DOHH2 (cell line): ENCODE data around the gene ASB7.

Experiments used
- H3F3A ChIP-seq: fragments of 200-600 bp; sonication (generic), shearing (Covaris generic); 2 replicates; pipeline ENCODE4 v1.6.0; 2016; ENCODE audit warnings: antibody characterized with exemption, mild to moderate bottlenecking; ENCODE audit not compliant: control insufficient read depth, insufficient read depth
- H3K27ac ChIP-seq: fragments of 200-600 bp; sonication (generic); 2 replicates; pipeline ENCODE4 v1.5.1; 2014; ENCODE audit warnings: low read depth, mild to moderate bottlenecking, low read length, moderate library complexity
- H3K27me3 ChIP-seq: fragments of 200-600 bp; sonication (generic); 2 replicates; pipeline ENCODE4 v1.6.1; 2014; ENCODE audit warnings: mild to moderate bottlenecking, low read length, mixed read lengths; ENCODE audit not compliant: control insufficient read depth
- H3K36me3 ChIP-seq: fragments of 200-600 bp; sonication (generic); 2 replicates; pipeline ENCODE4 v1.6.1; 2014; ENCODE audit warnings: mild to moderate bottlenecking, low read length, moderate library complexity, mixed read lengths; ENCODE audit not compliant: control insufficient read depth
- H3K4me1 ChIP-seq: fragments of 200-600 bp; sonication (generic); 2 replicates; pipeline ENCODE4 v1.6.1; 2014; ENCODE audit warnings: mild to moderate bottlenecking, low read length, mixed read lengths; ENCODE audit not compliant: control insufficient read depth
- H3K4me2 ChIP-seq: fragments of 200-600 bp; sonication (generic); 2 replicates; pipeline ENCODE4 v1.6.0; 2014; ENCODE audit warnings: mild to moderate bottlenecking, low read length, moderate library complexity
- H3K4me3 ChIP-seq: fragments of 200-600 bp; sonication (generic); 2 replicates; pipeline ENCODE4 v1.5.1; 2014; ENCODE audit warnings: mild to moderate bottlenecking, low read length, mixed read lengths
- H3K79me2 ChIP-seq: fragments of 200-600 bp; sonication (generic); 2 replicates; pipeline ENCODE4 v1.6.1; 2014; ENCODE audit warnings: mild to moderate bottlenecking, low read length, mixed read lengths; ENCODE audit not compliant: control insufficient read depth
- H3K9me2 ChIP-seq: fragments of 200-600 bp; sonication (generic); replicated peaks from 2 replicates; pipeline ENCODE4 v1.6.1; 2014; ENCODE audit warnings: mild to moderate bottlenecking, low read length, mixed read lengths; ENCODE audit not compliant: control insufficient read depth
- H3K9me3 ChIP-seq: fragments of 200-600 bp; sonication (generic); 2 replicates; pipeline ENCODE4 v1.6.1; 2014; ENCODE audit warnings: antibody characterized with exemption, low read length, mixed read lengths; ENCODE audit not compliant: control insufficient read depth, insufficient read depth
- H4K20me1 ChIP-seq: fragments of 200-600 bp; sonication (generic); 2 replicates; pipeline ENCODE4 v1.6.0; 2014; ENCODE audit warnings: low read depth, mild to moderate bottlenecking, antibody characterized with exemption, low read length, moderate library complexity; ENCODE audit not compliant: control insufficient read depth, insufficient read depth
- EZH2phosphoT487 ChIP-seq: fragments of 200-600 bp; sonication (generic); IDR thresholded peaks from 2 replicates; pipeline ENCODE4 v1.6.1; 2017; ENCODE audit warnings: borderline replicate concordance, mild to moderate bottlenecking, antibody characterized with exemption, low read length, moderate library complexity, mixed read lengths
- TF ChIP-seq, protein P1 (sequence below): fragments of 200-600 bp; sonication (generic); IDR thresholded peaks from one replicate; pipeline ENCODE4 v1.5.1; 2014; ENCODE audit warnings: antibody characterized with exemption, mild to moderate bottlenecking, low read depth, low read length; ENCODE audit not compliant: poor library complexity, severe bottlenecking

ASB7 gene

DNA sequence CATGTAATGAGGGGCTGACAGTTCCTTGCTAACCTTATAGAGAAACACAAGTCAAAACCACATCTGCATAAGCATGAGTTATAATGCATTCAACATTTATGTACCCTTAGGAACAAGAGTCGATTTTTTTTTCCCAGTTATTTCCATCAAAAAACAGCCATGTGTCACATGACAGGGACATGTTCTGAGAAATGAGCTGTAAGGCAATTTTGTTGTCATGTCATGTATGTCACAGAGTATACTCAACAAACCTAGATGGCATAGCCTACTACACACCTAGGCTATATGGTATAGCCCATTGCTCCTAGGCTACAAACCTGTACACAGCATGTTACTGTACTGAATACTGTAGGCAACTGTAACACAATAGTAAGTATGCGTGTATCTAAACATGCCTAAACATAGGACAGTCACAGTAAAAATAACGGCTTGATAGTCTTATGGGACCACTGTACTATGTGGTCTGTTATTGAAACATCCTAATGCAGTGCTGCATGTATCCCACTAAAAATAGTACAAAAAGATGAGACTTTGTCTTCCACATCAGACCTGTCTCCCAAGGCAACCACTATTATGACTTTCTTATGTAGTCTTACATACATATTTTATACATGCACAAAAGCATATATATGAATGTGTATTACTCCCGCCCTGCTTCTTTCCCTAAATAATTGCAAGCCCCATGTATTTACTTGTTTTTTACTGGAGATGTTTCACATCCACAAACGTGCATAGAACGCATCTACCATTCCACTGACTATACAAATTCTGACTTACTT is 35.4 kb upstream of the ASB7 start:
- Histone ChIP-seq H3F3A (no peaks in the 10 kb centered on the region), H3K4me2 (no peak overlapping the region), H3K27ac (no peak overlapping the region), H3K36me3 (peaks cover 24% of the 10 kb centered on the region), H3K9me3 (no peaks in the 10 kb centered on the region), H3K4me1 (no peaks in the 10 kb centered on the region), H4K20me1 (no peaks in the 10 kb centered on the region), H3K27me3 (no peaks in the 10 kb centered on the region), H3K4me3 (no peak overlapping the region), H3K9me2 (no peaks in the 10 kb centered on the region), H3K79me2 (no peaks in the 10 kb centered on the region)
- TF ChIP-seq EZH2phosphoT487, result no peak
- TF ChIP-seq, protein P1, sequence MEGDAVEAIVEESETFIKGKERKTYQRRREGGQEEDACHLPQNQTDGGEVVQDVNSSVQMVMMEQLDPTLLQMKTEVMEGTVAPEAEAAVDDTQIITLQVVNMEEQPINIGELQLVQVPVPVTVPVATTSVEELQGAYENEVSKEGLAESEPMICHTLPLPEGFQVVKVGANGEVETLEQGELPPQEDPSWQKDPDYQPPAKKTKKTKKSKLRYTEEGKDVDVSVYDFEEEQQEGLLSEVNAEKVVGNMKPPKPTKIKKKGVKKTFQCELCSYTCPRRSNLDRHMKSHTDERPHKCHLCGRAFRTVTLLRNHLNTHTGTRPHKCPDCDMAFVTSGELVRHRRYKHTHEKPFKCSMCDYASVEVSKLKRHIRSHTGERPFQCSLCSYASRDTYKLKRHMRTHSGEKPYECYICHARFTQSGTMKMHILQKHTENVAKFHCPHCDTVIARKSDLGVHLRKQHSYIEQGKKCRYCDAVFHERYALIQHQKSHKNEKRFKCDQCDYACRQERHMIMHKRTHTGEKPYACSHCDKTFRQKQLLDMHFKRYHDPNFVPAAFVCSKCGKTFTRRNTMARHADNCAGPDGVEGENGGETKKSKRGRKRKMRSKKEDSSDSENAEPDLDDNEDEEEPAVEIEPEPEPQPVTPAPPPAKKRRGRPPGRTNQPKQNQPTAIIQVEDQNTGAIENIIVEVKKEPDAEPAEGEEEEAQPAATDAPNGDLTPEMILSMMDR, result no peak

DNA sequence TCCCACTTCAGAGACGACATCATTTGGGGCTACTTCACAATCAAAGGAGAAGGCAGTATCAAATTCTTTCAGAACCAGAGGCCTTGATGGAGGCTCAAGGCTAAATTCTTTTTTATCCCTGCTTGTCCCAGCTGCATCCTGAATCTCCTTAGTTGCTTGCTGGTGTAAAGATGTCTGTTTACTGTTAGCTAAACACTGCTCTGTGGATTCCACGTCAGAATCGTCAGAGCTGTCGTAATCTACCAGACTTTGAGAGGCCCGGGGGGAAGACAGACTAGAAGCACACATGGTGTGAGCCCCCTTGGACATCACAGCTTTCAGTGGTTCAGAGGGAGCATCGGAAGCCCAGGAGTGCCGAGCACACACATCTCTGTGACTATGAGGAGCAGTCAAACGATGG is 33.0 kb upstream of the ASB7 start:
- TF ChIP-seq EZH2phosphoT487, result no peak
- TF ChIP-seq, protein P1, result no peak
- no peak overlapping the region for H3K27ac ChIP-seq
- H3K9me2 ChIP-seq, result no peaks in the 10 kb centered on the region
- no peak overlapping the region for H3K4me2 ChIP-seq
- no peaks in the 10 kb centered on the region for H3K4me1 ChIP-seq
- H4K20me1 ChIP-seq, result no peaks in the 10 kb centered on the region
- H3K36me3 ChIP-seq, result peaks cover 37% of the 10 kb centered on the region
- no peaks in the 10 kb centered on the region for H3K79me2 ChIP-seq
- H3F3A ChIP-seq, result no peaks in the 10 kb centered on the region
- H3K9me3 ChIP-seq, result no peaks in the 10 kb centered on the region
- H3K27me3 ChIP-seq, result no peaks in the 10 kb centered on the region
- H3K4me3 ChIP-seq, result no peak overlapping the region

DNA sequence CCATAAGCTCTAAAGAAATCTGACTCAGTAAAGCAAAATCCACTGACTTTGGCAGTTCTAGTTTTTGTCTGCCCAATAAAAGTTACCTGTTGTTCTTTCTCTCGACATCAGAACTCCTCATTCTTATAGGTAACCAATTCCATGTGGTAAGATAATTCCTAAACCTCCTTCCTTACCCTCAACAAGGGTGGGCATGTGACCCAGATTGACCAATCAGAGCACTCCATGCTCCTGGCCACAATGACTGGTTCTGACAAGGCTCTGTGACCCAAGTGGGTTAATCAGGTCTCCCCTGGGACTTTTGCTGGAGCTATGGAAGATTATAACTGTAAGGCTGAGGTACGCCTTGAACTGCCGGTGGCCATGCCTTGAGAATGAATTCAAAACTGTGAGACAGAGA is 32.1 kb upstream of the ASB7 start:
- no peak overlapping the region for H3K4me3 ChIP-seq
- H3K27me3 ChIP-seq, result no peaks in the 10 kb centered on the region
- TF ChIP-seq, protein P1, result no peak
- TF ChIP-seq EZH2phosphoT487, result no peak
- H3K79me2 ChIP-seq, result no peaks in the 10 kb centered on the region
- no peaks in the 10 kb centered on the region for H4K20me1 ChIP-seq
- H3K4me1 ChIP-seq, result no peaks in the 10 kb centered on the region
- H3K4me2 ChIP-seq, result no peak overlapping the region
- no peak overlapping the region for H3K27ac ChIP-seq
- H3K9me2 ChIP-seq, result no peaks in the 10 kb centered on the region
- H3K36me3 ChIP-seq, result peaks cover 37% of the 10 kb centered on the region
- H3K9me3 ChIP-seq, result no peaks in the 10 kb centered on the region
- no peaks in the 10 kb centered on the region for H3F3A ChIP-seq
